CD4-positive, alpha-beta T cell (primary cell): Measurements from ENCODE around the gene REC8. TPM values are rescaled to one million over a fixed set of nuclear protein-coding genes. Genes with fewer than 3 reads are reported as not detected.
A peak's percentile ranks its signal among the peaks of the same experiment; 100 is the strongest.

Experiments
- ATAC-seq: fragments of 200-7000 bp; cut with Tn5 transposase; one replicate; pipeline ENCODE4 v1.10.0; 2022; ENCODE audit warnings: mild to moderate bottlenecking; ENCODE audit not compliant: poor library complexity
- CTCF ChIA-PET: fragments of 350-600 bp; sonication (Branson Sonifier 250); formaldehyde crosslinking; loops from one replicate; lab custom pipeline; 2021; ENCODE audit warnings: antibody characterized with exemption, inconsistent platforms; lab: Charles Lee
- POLR2A ChIA-PET: fragments of 350-600 bp; sonication (Branson Sonifier 250); formaldehyde crosslinking; loops from one replicate; lab custom pipeline; 2021; ENCODE audit warnings: antibody characterized with exemption, inconsistent platforms; lab: Charles Lee
- DNase-seq, 14 experiments: peaks; one replicate each; pipeline ENCODE4 v3.0.0-alpha.2; 2013 to 2020; ENCODE audit warnings: mixed read lengths in 2 of 14
- H3K27ac ChIP-seq, 2 donors: one replicate each; pipeline versions ENCODE4 v1.5.1 to v1.7.0; 2013; ENCODE audit warnings: low read length in 2 of 2, low read depth in 1 of 2, mild to moderate bottlenecking in 1 of 2
- H3K27me3 ChIP-seq, 2 experiments: 1 replicate in 1 of 2; 2 replicates in 1 of 2; pipeline versions ENCODE4 v1.6.1 to v1.7.0; 2013; ENCODE audit warnings: low read length in 2 of 2, control low read depth in 1 of 2, mild to moderate bottlenecking in 1 of 2, moderate library complexity in 1 of 2; ENCODE audit not compliant: insufficient read depth in 2 of 2, control insufficient read depth in 1 of 2
- H3K36me3 ChIP-seq: one replicate; pipeline ENCODE4 v1.6.1; 2013; ENCODE audit warnings: low read length, control low read depth; ENCODE audit not compliant: insufficient read depth
- H3K4me1 ChIP-seq: one replicate; pipeline ENCODE4 v1.6.1; 2013; ENCODE audit warnings: low read length, control low read depth; ENCODE audit not compliant: insufficient read depth
- H3K4me3 ChIP-seq: one replicate; pipeline ENCODE4 v1.5.1; 2013; ENCODE audit warnings: mild to moderate bottlenecking, low read length, moderate library complexity
- H3K9me3 ChIP-seq, 2 experiments: 1 replicate in 1 of 2; 2 replicates in 1 of 2; pipeline versions ENCODE4 v1.6.1 to v1.7.0; 2013; ENCODE audit warnings: low read length in 2 of 2, mild to moderate bottlenecking in 2 of 2, control low read depth in 1 of 2, moderate library complexity in 1 of 2; ENCODE audit not compliant: control insufficient read depth in 1 of 2, insufficient read depth in 1 of 2
- H3K27ac Mint-ChIP-seq: one replicate; pipeline ENCODE4 v1.8.0; 2020; ENCODE audit warnings: mixed read lengths
- H3K27me3 Mint-ChIP-seq: one replicate; pipeline ENCODE4 v1.8.0; 2021; ENCODE audit warnings: mixed read lengths
- H3K36me3 Mint-ChIP-seq: one replicate; pipeline ENCODE4 v1.8.0; 2021; ENCODE audit warnings: low read depth, mixed read lengths
- H3K4me1 Mint-ChIP-seq: one replicate; pipeline ENCODE4 v1.8.0; 2021; ENCODE audit warnings: low read depth, mixed read lengths
- H3K4me3 Mint-ChIP-seq: one replicate; pipeline ENCODE4 v1.8.0; 2020; ENCODE audit warnings: mild to moderate bottlenecking, mixed read lengths
- H3K9me3 Mint-ChIP-seq: one replicate; pipeline ENCODE4 v1.8.0; 2020; ENCODE audit warnings: mixed read lengths
- CTCF ChIP-seq: fragments of 200-600 bp; IDR thresholded peaks from one replicate; pipeline ENCODE4 v1.8.0; 2022; ENCODE audit warnings: antibody characterized with exemption, mild to moderate bottlenecking
- intact Hi-C, 2 experiments: fragments of 100-400 bp; cut with DNase I in 1 of 2; cut with micrococcal nuclease in 1 of 2; formaldehyde crosslinking; loops; one replicate each; pipeline versions ENCODE4 v1.15.1 to v1.9.0; 2023 to 2025; cut with DNase I, micrococcal nuclease
- total RNA-seq, 174 experiments: library from RNA in 2 of 174; stranded (reverse) in 2 of 174; gene quantifications; one replicate each; pipeline ENCODE4 v1.2.3 and lab custom pipeline; 2021 to 2026

REC8 gene
- total RNA-seq, 2 experiments from 2014 or later: 105 to 107 TPM

DNA sequence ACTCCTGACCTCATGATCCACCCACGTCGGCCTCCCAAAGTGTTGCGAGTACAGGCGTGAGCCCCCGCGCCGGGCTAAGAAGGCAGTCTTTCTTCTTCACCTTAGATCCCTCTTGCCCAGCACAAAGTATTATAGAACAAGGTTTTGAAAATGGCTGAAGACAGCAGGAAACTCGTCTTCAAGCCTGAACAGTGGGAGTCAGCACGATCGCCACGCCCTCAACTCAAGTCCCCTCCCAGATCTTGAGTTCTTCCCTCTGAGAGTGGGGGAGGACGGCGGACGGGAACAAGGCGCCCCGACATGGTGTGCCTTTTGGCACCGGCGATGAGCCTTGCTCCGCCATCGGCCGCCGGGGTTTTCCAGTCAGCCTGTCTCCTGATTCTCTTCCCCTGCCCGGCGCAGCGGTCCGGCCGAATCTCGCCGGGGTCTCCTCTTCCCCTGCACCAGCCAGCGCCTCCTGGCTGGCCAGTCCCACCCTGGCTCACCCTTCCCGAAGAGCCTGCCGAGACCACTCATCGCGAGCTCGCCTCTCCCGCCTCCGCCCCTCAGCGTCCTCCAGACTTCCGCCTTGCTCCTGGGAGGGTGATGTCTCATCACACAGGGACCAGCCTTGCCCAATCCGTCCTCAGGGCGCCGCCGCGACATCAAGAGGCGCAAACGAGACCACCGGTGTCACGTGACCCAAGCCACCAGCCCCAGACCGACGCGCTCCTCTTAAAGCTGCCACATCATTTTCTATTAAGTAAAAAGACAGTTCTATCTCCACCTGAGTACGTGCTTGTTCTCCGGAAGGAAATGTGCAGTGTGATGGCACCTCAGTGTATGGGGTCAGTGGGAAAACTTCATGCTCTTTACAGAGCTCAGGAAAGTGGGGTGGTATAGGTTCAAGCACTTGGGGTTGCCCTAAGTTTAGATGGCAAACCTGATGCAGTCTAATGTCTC, 41.3 kb downstream of the REC8 start, which contains the start of gene CHMP4A:
TSS of gene CHMP4A (minus strand) at position 565 of the 942 bp plus-strand sequence. CDS start at position 516, 49 bp downstream.
- peak within 1 kb of the TSS; percentile 98 for H3K4me3 ChIP-seq
- H3K36me3 Mint-ChIP-seq: peaks cover 49% of the 10 kb centered on the region
- intact Hi-C loops: loop anchor here (1.0 to 2.0 kb wide), 7 partner anchors 18 to 217 kb away; partner anchors contain the start of genes GMPR2 (in 1 of the 2), IPO4 (in 1 of the 2), IRF9 (in 1 of the 2) and NEDD8 (in 1 of the 2)
- ATAC-seq (peak; percentile 71), DNase-seq (peak; percentile 89 to 99 (median 94))
- H3K36me3 ChIP-seq: peaks cover 42% of the 10 kb centered on the region
- no peaks in the 10 kb centered on the region for H3K27me3 Mint-ChIP-seq
- ChIA-PET CTCF (interaction anchor here (0.7 to 2.5 kb wide), 10 partner anchors 18 to 120 kb away, joined by 3 to 12 read pairs (median 6); partner anchors contain the start of genes CIDEB, IRF9, RABGGTA and TINF2), POLR2A (interaction anchor here (0.6 to 4.7 kb wide), 33 partner anchors 10 to 1319 kb away, joined by 3 to 144 read pairs (median 6); partner anchors contain the start of genes CBLN3, DCAF11, DHRS1 and EMC9)
- H3K9me3 ChIP-seq: no peaks in the 10 kb centered on the region
- H3K9me3 Mint-ChIP-seq: no peaks in the 10 kb centered on the region
- H3K27ac ChIP-seq: peak within 1 kb of the TSS; percentile 98 to 100
- H3K4me1 ChIP-seq: peaks cover 53% of the 10 kb centered on the region
- H3K4me1 Mint-ChIP-seq: peaks cover 49% of the 10 kb centered on the region
- H3K27ac Mint-ChIP-seq: peak within 1 kb of the TSS; percentile 96
- H3K27me3 ChIP-seq: no peaks in the 10 kb centered on the region
- peak within 1 kb of the TSS; percentile 97 for H3K4me3 Mint-ChIP-seq
- no peak for TF ChIP-seq CTCF

GRCh38 chr14:24213866-24214662, 42.2 kb downstream of the REC8 start:
- CTCF ChIA-PET: interaction anchor here (0.7 to 2.5 kb wide), 10 partner anchors 19 to 120 kb away, joined by 3 to 12 read pairs (median 6); partner anchors contain the start of genes CIDEB, IRF9, RABGGTA and TINF2
- ATAC-seq: no peak

More at GRCh38 chr14:24213866-24214662, 42.2 kb downstream of the REC8 start:
- Histone ChIP-seq H3K36me3 (peaks cover 34% of the 10 kb centered on the region), H3K4me3 (peak overlapping the region; percentile 98), H3K4me1 (peaks cover 53% of the 10 kb centered on the region), H3K27me3 (no peaks in the 10 kb centered on the region), H3K27ac (peak overlapping the region; percentile 98 to 100), H3K9me3 (no peaks in the 10 kb centered on the region)
- POLR2A ChIA-PET: interaction anchor here (0.8 to 4.7 kb wide), 31 partner anchors 10 to 893 kb away, joined by 3 to 144 read pairs (median 8); partner anchors contain the start of genes CBLN3, DCAF11, DHRS1 and EMC9
- Mint-ChIP-seq H3K4me3 (peak overlapping the region; percentile 97), H3K27ac (peak overlapping the region; percentile 96), H3K4me1 (peaks cover 49% of the 10 kb centered on the region), H3K27me3 (no peaks in the 10 kb centered on the region), H3K36me3 (peaks cover 44% of the 10 kb centered on the region), H3K9me3 (no peaks in the 10 kb centered on the region)
- DNase-seq: peak in 1 of 14 experiments; percentile 22
- intact Hi-C loops: loop anchor here (1.0 to 2.0 kb wide), 7 partner anchors 18 to 216 kb away; partner anchors contain the start of genes GMPR2 (in 1 of the 2), IPO4 (in 1 of the 2), IRF9 (in 1 of the 2) and NEDD8 (in 1 of the 2)
- TF ChIP-seq CTCF: no peak
